ENCODE measurements around the gene ANK2.

- TF ChIP-seq REST (IDR thresholded peaks at IDR 0.05; ENCODE audit: insufficient replicate concordance, low read depth), result no peak
- no peak for TF ChIP-seq POLR2AphosphoS5 (IDR thresholded peaks at IDR 0.05; ENCODE audit: low read depth)
- TF ChIP-seq, protein P1, sequence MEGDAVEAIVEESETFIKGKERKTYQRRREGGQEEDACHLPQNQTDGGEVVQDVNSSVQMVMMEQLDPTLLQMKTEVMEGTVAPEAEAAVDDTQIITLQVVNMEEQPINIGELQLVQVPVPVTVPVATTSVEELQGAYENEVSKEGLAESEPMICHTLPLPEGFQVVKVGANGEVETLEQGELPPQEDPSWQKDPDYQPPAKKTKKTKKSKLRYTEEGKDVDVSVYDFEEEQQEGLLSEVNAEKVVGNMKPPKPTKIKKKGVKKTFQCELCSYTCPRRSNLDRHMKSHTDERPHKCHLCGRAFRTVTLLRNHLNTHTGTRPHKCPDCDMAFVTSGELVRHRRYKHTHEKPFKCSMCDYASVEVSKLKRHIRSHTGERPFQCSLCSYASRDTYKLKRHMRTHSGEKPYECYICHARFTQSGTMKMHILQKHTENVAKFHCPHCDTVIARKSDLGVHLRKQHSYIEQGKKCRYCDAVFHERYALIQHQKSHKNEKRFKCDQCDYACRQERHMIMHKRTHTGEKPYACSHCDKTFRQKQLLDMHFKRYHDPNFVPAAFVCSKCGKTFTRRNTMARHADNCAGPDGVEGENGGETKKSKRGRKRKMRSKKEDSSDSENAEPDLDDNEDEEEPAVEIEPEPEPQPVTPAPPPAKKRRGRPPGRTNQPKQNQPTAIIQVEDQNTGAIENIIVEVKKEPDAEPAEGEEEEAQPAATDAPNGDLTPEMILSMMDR (IDR thresholded peaks at IDR 0.05; ENCODE audit: insufficient read depth, low read length), result no peak
- TF ChIP-seq GABPA (IDR thresholded peaks at IDR 0.05; ENCODE audit: low read depth), result no peak
These were observed 173.5 kb downstream of the ANK2 start for GRCh38 chr4:113223001-113223400.
